ENCODE data around the gene WSCD1. TPM values are rescaled to one million over a fixed set of nuclear protein-coding genes. Genes with fewer than 3 reads are reported as not detected.

WSCD1 gene
- polyA plus RNA-seq, 1 donor (not counting 4 experiments of a cell fraction or from before 2014, with no cell fraction given): not detected

DNA sequence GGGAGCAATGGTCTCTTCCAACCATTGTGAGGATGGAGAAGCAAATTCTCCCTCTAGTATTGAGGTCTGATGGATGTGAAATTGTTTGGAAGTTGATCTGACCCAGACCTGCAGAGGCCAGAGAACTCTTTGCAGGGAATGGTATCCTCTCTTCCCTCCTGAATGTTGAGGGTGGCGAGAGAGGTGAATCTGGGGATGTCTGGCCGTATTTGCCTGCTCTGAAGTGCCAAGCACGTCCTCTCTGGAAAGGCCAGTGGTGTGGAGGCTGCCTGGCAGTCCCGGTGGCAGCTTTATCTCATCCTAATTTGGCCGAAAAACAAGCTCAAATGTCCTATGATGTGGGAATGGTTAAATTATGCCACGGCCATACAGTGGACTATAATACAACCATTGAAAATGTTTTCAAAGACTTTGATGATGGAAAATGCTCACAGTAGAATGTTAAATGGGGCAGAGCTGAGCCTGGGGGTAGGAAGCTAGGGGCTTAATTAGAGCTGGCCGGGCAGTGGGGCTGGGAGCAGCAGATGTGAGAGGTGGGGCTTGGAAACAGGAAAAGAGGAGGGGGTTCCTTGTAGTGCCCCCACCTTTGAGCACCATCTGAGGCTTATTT lies 30.8 kb downstream of the WSCD1 start:
- Histone ChIP-seq H3K9me1 (ENCODE audit: control insufficient read depth, extremely low read depth, insufficient read depth, low read length) (no peaks in the 10 kb centered on the region), H4K20me1 (ENCODE audit: control insufficient read depth, extremely low read depth, insufficient read depth, low read length) (no peaks in the 10 kb centered on the region), H3K9ac (ENCODE audit: control insufficient read depth, extremely low read depth, insufficient read depth, low read length) (no peak overlapping the region), H3K4me3 (ENCODE audit: control insufficient read depth in 2 of 3, extremely low read depth in 1 of 3, insufficient read depth in 2 of 3, low read depth in 1 of 3, low read length in 3 of 3) (no peak overlapping the region), H2AFZ (ENCODE audit: control insufficient read depth, low read length) (no peak overlapping the region), H3K4me1 (ENCODE audit: control insufficient read depth, extremely low read depth, insufficient read depth, low read length) (no peaks in the 10 kb centered on the region), H3K9me3 (ENCODE audit: control insufficient read depth, low read depth, low read length) (no peaks in the 10 kb centered on the region), H3K79me2 (ENCODE audit: control insufficient read depth, insufficient read depth, low read length) (no peaks in the 10 kb centered on the region), H3K36me3 (ENCODE audit: control insufficient read depth in 2 of 2, extremely low read depth in 1 of 2, insufficient read depth in 2 of 2, low read length in 2 of 2) (no peaks in the 10 kb centered on the region), H3K27me3 (ENCODE audit: control insufficient read depth, extremely low read depth, insufficient read depth, low read length) (peaks cover 4% of the 10 kb centered on the region), H3K27ac (ENCODE audit: control insufficient read depth, insufficient read depth, low read length) (no peak overlapping the region), H3K4me2 (ENCODE audit: control insufficient read depth, extremely low read depth, insufficient read depth, low read depth, low read length) (no peak overlapping the region)
- no peak for DNase-seq (ENCODE audit: low read depth, low spot score)
- no peak for TF ChIP-seq EZH2 (IDR thresholded peaks at IDR 0.05; ENCODE audit: low read length)
- TF ChIP-seq, protein P1, sequence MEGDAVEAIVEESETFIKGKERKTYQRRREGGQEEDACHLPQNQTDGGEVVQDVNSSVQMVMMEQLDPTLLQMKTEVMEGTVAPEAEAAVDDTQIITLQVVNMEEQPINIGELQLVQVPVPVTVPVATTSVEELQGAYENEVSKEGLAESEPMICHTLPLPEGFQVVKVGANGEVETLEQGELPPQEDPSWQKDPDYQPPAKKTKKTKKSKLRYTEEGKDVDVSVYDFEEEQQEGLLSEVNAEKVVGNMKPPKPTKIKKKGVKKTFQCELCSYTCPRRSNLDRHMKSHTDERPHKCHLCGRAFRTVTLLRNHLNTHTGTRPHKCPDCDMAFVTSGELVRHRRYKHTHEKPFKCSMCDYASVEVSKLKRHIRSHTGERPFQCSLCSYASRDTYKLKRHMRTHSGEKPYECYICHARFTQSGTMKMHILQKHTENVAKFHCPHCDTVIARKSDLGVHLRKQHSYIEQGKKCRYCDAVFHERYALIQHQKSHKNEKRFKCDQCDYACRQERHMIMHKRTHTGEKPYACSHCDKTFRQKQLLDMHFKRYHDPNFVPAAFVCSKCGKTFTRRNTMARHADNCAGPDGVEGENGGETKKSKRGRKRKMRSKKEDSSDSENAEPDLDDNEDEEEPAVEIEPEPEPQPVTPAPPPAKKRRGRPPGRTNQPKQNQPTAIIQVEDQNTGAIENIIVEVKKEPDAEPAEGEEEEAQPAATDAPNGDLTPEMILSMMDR (optimal IDR thresholded peaks at IDR 0.05 in 1 of 3, IDR thresholded peaks at IDR 0.05 in 1 of 3, conservative IDR thresholded peaks at IDR 0.05 in 1 of 3; ENCODE audit: extremely low read depth in 1 of 3, insufficient read depth in 2 of 3, low read length in 3 of 3): no peak
- FAIRE-seq: no peak
- dilution Hi-C loops (cut with MboI; ENCODE audit: extremely low pct_ligation_motif_present, low sequenced_read_pairs): no loop called here

DNA sequence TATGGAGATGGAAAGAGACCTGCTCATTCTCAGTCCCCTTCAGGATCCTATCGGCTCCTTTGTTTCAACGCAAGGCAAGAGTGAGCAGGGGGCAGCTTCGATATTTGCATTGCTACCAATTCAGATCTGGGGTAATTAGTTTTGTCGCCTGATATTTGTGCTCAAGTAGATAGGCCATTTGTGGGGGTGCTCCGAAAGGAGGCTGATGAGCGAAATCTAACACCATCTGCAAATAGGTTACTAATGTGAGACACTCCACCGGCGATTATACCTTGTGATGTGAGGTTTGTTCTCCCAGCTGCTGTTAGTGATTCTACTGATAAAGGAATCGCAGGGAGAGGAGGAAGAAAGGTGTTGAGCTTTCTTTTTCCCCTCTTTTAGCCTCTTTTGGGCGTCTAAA lies 31.5 kb downstream of the WSCD1 start:
- DNase-seq (ENCODE audit: low read depth, low spot score) (no peak), FAIRE-seq (no peak)
- dilution Hi-C loops (cut with MboI; ENCODE audit: extremely low pct_ligation_motif_present, low sequenced_read_pairs): no loop called here
- Histone ChIP-seq H3K27me3 (ENCODE audit: control insufficient read depth, extremely low read depth, insufficient read depth, low read length) (peaks cover 4% of the 10 kb centered on the region), H3K4me1 (ENCODE audit: control insufficient read depth, extremely low read depth, insufficient read depth, low read length) (no peaks in the 10 kb centered on the region), H3K9me1 (ENCODE audit: control insufficient read depth, extremely low read depth, insufficient read depth, low read length) (no peaks in the 10 kb centered on the region), H3K4me2 (ENCODE audit: control insufficient read depth, extremely low read depth, insufficient read depth, low read depth, low read length) (no peak overlapping the region), H3K9me3 (ENCODE audit: control insufficient read depth, low read depth, low read length) (no peaks in the 10 kb centered on the region), H2AFZ (ENCODE audit: control insufficient read depth, low read length) (no peak overlapping the region), H3K79me2 (ENCODE audit: control insufficient read depth, insufficient read depth, low read length) (no peaks in the 10 kb centered on the region), H3K27ac (ENCODE audit: control insufficient read depth, insufficient read depth, low read length) (no peak overlapping the region), H3K9ac (ENCODE audit: control insufficient read depth, extremely low read depth, insufficient read depth, low read length) (no peak overlapping the region), H4K20me1 (ENCODE audit: control insufficient read depth, extremely low read depth, insufficient read depth, low read length) (no peaks in the 10 kb centered on the region), H3K36me3 (ENCODE audit: control insufficient read depth in 2 of 2, extremely low read depth in 1 of 2, insufficient read depth in 2 of 2, low read length in 2 of 2) (no peaks in the 10 kb centered on the region), H3K4me3 (ENCODE audit: control insufficient read depth in 2 of 3, extremely low read depth in 1 of 3, insufficient read depth in 2 of 3, low read depth in 1 of 3, low read length in 3 of 3) (no peak overlapping the region)
- TF ChIP-seq, protein P1 (optimal IDR thresholded peaks at IDR 0.05 in 1 of 3, IDR thresholded peaks at IDR 0.05 in 1 of 3, conservative IDR thresholded peaks at IDR 0.05 in 1 of 3; ENCODE audit: extremely low read depth in 1 of 3, insufficient read depth in 2 of 3, low read length in 3 of 3): no peak
- TF ChIP-seq EZH2 (IDR thresholded peaks at IDR 0.05; ENCODE audit: low read length): no peak
